RWPE2 (cell line): ENCODE results near the gene PBX1.
A peak's percentile ranks its signal among the peaks of the same experiment; 100 is the strongest.

Source experiments
- ATAC-seq: fragments of 200-7000 bp; cut with Tn5 transposase; 3 replicates; pipeline ENCODE4 v1.9.1; 2021; ENCODE audit warnings: low read depth
- DNase-seq: peaks from one replicate; pipeline ENCODE4 v3.0.0-alpha.2; 2020; ENCODE audit warnings: low spot score
- H3K27ac ChIP-seq: fragments of 450-650 bp; 2 replicates; pipeline ENCODE4 v1.5.1; 2017; ENCODE audit warnings: mild to moderate bottlenecking; ENCODE audit not compliant: poor library complexity, severe bottlenecking
- H3K27me3 ChIP-seq: fragments of 250-450 bp; sonication (Bioruptor Pico); 2 replicates; pipeline ENCODE4 v1.5.1; 2021; ENCODE audit warnings: mild to moderate bottlenecking, moderate library complexity; ENCODE audit not compliant: insufficient read depth, poor library complexity, severe bottlenecking
- H3K36me3 ChIP-seq: fragments of 250-450 bp; sonication (Bioruptor Pico); 2 replicates; pipeline ENCODE4 v1.5.1; 2020; ENCODE audit warnings: low read depth, mild to moderate bottlenecking, moderate library complexity
- H3K4me1 ChIP-seq: fragments of 250-450 bp; sonication (Bioruptor Pico); 2 replicates; pipeline ENCODE4 v1.5.1; 2021; ENCODE audit warnings: mild to moderate bottlenecking, moderate library complexity; ENCODE audit not compliant: insufficient read depth, poor library complexity, severe bottlenecking
- H3K4me3 ChIP-seq: fragments of 250-450 bp; sonication (Bioruptor Pico); 2 replicates; pipeline ENCODE4 v1.5.1; 2021; ENCODE audit warnings: mild to moderate bottlenecking, moderate library complexity; ENCODE audit not compliant: severe bottlenecking
- H3K9me3 ChIP-seq: fragments of 250-450 bp; sonication (Bioruptor Pico); 2 replicates; pipeline ENCODE4 v1.5.1; 2021; ENCODE audit warnings: mild to moderate bottlenecking, moderate library complexity; ENCODE audit not compliant: severe bottlenecking
- TF ChIP-seq, protein P1 (sequence below): fragments of 450-650 bp; IDR thresholded peaks from one replicate; pipeline ENCODE4 v1.5.1; 2017; ENCODE audit warnings: mild to moderate bottlenecking, moderate library complexity; ENCODE audit not compliant: poor library complexity, severe bottlenecking

PBX1 gene

DNA sequence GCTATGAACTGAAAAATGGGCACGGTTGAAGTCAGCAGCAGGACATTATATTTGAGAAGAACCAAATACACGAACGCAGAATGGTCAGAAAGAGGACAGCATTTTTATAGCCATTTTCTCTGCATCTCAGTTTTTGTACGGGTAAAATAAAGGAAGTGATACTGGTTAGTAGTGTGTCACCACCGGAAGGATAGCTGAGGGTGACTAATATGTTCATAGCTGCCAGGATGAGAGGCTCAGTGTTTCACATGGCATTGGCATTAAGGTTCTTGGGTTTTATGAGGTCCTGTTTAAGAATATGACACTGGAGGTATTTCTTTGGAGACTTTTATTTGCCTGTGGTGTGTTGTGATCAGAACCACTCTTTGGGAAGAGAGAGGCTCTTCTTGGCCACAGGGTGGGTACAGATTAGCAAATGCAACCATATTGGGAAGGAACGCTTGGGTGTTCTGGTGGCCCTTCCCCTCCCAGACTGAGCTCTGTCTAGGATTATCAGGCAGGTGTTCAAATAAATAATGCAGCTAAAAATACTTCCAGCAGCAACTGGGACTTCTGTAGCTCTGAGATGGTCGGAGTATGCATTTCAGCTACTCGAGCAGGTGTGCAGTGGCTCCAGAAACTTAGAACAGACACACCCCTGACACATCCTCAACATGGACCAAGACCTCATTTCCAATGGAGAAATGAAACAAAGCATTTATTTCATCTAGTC, 158.2 kb downstream of the PBX1 start:
- Histone ChIP-seq H3K9me3 (no peaks in the 10 kb centered on the region), H3K36me3 (no peaks in the 10 kb centered on the region), H3K4me3 (no peak overlapping the region), H3K4me1 (peaks cover 13% of the 10 kb centered on the region), H3K27me3 (no peaks in the 10 kb centered on the region), H3K27ac (no peak overlapping the region)
- ATAC-seq (peak; percentile 76; the same call in 2 of the 3 replicates), DNase-seq (no peak)
- TF ChIP-seq, protein P1, sequence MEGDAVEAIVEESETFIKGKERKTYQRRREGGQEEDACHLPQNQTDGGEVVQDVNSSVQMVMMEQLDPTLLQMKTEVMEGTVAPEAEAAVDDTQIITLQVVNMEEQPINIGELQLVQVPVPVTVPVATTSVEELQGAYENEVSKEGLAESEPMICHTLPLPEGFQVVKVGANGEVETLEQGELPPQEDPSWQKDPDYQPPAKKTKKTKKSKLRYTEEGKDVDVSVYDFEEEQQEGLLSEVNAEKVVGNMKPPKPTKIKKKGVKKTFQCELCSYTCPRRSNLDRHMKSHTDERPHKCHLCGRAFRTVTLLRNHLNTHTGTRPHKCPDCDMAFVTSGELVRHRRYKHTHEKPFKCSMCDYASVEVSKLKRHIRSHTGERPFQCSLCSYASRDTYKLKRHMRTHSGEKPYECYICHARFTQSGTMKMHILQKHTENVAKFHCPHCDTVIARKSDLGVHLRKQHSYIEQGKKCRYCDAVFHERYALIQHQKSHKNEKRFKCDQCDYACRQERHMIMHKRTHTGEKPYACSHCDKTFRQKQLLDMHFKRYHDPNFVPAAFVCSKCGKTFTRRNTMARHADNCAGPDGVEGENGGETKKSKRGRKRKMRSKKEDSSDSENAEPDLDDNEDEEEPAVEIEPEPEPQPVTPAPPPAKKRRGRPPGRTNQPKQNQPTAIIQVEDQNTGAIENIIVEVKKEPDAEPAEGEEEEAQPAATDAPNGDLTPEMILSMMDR = no peak

DNA sequence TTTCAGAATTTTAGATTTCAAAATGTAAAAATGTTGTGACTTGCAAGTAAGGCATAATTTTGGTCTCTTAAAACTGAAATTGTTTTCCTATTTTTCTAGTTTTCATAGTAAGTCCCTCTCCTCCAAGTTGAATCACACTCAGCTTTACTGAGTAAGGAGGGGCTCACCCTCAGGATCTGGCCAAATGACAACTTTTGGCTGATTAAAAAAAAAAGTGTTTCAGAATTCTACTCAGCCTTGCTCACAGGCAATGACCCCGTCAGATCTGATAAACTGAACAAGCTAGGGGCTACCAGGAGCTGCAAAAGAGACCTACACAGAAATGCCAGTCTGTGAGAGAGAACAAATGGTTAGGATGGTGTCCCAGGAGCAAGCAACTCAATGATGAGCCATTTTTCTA, 159.8 kb downstream of the PBX1 start:
- Histone ChIP-seq H3K4me1 (peaks cover 13% of the 10 kb centered on the region), H3K36me3 (no peaks in the 10 kb centered on the region), H3K9me3 (no peaks in the 10 kb centered on the region), H3K4me3 (no peak overlapping the region), H3K27me3 (no peaks in the 10 kb centered on the region), H3K27ac (no peak overlapping the region)
- no peak for ATAC-seq
- no peak for DNase-seq
- TF ChIP-seq, protein P1 = no peak

DNA sequence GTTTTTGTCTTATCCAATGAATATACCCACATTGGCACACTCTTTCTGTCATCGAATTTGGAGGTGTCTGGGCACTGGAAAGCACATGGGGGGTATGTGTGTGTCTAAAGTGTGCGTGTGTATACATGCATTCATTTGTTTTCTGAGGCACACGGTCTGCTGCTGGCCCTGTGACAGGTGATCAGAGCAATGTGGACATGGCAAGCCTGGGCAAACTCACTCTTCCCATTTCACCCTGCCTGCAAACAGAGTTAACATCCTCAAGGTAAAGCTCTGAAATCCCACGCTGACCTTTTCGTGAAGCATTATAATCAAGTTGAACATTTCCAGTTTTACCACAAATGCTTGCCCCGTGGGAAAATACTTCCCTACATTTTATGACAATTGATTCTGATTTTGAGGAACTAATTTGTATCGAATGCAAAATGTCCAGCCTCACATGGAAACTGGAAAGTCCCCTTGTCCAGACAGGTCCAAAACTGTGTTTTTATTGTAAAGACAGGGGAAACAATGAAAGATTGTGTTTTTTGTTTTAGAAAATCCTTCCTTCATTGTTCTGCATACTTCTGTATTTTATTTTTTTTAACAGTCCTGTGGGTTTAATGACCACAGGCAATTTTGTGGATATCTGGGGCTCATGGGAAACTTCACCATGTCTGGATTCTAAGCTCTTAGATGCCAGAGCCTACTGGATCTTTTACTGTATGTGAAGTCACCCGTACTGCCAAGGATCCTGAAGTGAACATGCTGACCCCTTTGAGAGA, 160.9 kb downstream of the PBX1 start:
- ATAC-seq (peak; percentile 25; the same call in 1 of the 3 replicates), DNase-seq (no peak)
- no peaks in the 10 kb centered on the region for H3K36me3 ChIP-seq
- H3K27ac ChIP-seq = no peak overlapping the region
- TF ChIP-seq, protein P1 = no peak
- no peaks in the 10 kb centered on the region for H3K27me3 ChIP-seq
- H3K4me3 ChIP-seq = no peak overlapping the region
- peaks cover 13% of the 10 kb centered on the region for H3K4me1 ChIP-seq
- no peaks in the 10 kb centered on the region for H3K9me3 ChIP-seq

DNA sequence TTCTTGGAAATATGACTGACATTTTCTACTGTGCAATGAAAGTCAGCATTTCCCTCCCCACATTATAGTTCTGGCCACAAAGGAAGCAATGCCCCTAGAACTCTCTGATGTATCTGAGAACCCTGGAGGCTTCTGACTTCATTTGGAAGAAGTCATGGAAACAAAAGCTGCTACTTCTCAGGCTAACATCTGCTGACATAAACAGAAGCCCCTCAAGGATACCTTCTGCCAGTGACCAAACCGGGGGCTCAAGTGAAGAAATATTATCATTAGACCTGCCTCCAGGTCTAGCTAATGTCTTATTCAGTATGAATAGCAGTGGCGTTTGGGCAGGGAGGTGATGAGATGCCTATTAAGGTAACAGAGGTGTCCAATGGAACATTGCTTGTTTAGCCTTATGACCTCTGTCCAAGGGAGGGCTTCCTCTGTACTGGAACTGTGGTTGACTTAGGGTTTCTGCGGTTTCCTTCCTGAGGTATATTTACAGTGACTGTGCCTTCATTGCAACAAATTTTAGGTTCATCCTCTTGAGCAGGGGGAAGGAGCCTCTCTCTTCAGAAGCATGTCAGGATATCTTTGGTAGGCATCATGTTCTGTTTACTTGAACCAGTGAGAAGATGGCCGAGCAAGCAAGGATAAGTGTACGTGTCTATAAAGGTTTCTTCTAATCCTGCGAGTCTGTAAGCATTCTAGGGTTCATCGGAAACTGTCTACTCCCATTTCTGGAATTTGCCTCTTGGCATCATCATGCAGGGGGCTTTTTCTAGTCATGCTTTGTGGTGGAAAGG, 161.7 kb downstream of the PBX1 start:
- TF ChIP-seq, protein P1 = no peak
- ATAC-seq = no peak
- no peaks in the 10 kb centered on the region for H3K36me3 ChIP-seq
- no peak overlapping the region for H3K4me3 ChIP-seq
- peaks cover 13% of the 10 kb centered on the region for H3K4me1 ChIP-seq
- DNase-seq = no peak
- H3K9me3 ChIP-seq = no peaks in the 10 kb centered on the region
- no peaks in the 10 kb centered on the region for H3K27me3 ChIP-seq
- no peak overlapping the region for H3K27ac ChIP-seq
